HG03469 (cell line): Measurements from ENCODE around the gene COL9A3.

Experiments used
- ATAC-seq: cut with Tn5 transposase; IDR thresholded peaks from one replicate; pipeline ENCODE4 v1.9.1; 2021; ENCODE audit warnings: mild to moderate bottlenecking, moderate library complexity, moderate number of reproducible peaks; ENCODE audit not compliant: unreplicated experiment

COL9A3 gene

DNA sequence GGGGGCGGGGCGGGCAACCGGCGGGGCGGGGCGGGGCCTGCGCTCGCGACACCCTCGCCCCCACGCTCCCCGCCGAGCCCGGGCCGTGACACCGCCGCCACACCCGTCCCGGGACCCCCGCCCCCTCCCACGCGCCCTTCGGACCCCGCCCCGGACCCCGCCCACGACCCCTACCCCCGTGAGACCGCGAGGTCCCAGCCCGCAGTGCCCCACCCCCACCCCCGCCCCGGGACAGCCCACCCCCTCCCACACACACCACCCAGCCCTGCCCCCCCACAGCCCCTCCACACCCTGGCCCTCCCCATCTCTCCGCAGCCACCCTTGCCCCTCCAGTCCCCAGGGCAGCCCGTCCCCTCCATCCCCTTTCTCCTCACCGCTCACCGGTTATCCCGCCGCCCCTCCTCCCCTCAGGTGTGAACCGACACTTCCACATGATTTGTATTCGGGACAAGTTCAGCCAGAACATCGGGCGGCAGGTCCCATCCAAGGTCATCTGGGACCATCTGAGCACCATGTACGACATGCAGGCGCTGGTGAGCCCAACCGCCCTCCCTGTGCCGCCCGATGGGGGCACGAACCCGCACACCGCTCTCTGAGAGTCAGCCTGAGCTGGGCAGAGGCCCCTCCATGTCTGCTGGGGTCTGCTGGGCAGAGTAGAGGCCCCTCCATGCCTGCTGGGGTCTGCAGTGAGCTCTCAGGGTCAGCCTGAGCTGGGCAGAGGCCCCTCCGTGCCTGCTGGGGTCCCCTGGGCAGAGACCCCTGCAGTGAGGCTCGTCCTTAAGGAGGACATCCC, 20.0 kb upstream of the COL9A3 start:
- no peak for ATAC-seq

DNA sequence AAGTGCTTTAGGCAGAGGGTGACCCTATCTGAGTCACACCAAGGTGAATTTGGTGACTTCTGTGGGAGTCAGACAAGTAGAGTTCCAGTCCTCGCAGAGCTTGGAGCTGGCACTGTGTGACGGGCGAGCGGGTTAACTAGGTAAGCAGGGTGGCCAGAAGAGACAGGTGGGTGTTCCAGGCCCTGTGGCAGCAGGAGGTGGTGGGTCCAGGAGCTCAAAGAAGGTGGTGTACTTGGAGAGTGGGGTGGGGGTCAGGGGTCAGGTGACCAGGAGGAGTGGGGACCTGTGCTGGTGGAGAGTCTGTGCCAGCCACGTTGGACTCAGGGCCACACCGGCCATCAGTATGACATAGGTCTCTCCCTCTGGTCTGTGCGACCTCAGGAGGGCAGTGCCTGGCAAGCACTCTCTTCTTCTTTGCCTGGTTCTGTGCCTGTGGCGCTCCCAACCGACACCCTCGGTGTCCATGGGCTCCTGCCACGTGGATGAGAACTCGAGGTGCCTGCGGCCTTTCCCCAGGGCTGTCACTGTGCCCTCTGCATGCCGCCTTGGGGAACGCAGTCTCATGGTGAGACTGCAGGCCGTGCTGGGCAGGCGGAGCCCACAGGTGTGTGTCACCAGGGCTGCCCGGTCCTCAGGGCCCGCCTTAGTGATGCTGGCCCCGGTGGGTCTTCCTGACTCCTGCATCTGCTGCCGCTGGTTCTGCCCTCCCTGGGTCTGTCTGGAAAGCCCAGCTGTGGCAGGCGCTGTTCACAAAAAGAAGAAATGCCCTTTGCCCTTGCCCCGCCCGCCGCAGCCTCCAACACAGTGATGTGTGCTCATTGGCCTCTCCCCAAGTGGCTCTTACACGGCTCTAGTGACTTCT, 18.9 kb upstream of the COL9A3 start:
- no peak for ATAC-seq

DNA sequence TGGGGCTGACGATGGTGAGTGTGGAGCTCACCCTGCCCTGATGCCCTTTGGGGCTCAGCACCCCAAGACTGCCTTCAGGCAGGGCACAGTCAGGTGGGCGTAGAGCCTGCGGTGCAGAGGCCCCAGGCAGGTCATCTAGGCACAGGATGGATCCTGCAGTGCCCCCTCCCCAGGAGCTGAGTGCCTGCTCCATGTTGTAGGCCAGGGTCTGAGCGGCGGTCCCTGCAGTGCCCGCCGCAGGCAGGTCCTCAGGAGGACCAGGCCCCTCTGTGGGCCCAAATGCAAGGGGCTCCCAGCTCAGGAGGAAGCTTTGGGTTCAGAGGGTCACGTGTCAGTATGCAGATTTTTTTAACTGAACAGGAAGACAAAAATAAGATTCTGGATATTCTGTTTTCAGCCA, 17.8 kb upstream of the COL9A3 start:
- no peak for ATAC-seq

DNA sequence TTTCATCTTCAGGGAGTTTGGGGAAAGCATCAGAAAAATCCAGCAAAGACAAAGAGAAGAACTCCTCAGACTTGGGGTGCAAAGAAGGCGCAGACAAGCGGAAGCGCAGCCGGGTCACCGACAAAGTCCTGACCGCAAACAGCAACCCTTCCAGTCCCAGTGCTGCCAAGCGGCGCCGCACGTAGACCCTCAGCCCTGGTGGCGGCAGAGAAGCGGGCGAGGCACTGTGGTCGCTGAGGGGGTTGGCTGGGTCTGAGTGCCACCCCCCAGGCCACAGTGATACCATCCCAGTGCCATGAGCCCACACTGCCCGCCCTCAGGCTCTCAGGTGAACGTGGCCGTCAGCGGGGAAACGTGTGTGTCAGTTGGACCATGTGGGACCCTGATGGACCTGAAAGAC, 17.4 kb upstream of the COL9A3 start:
- ATAC-seq: no peak

DNA sequence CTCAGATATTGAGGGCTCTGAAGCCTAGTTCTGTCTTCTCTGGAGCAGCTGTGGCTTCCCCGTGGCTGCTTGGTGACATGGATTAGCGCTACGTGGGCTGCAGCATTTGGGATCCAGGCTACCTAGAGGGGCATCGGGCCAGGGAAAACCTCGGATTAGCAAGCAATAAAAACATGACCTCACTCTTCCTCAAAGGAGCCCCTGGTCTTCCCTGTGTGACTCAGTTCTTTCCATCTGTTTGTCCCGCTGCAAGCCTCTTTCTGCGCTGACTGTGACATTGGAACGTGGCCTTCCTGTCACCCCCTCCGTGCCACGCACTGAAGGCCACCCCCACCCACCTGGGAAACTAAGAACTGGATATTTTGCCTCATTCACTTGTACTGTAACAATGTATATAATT, 17.0 kb upstream of the COL9A3 start:
- no peak for ATAC-seq

DNA sequence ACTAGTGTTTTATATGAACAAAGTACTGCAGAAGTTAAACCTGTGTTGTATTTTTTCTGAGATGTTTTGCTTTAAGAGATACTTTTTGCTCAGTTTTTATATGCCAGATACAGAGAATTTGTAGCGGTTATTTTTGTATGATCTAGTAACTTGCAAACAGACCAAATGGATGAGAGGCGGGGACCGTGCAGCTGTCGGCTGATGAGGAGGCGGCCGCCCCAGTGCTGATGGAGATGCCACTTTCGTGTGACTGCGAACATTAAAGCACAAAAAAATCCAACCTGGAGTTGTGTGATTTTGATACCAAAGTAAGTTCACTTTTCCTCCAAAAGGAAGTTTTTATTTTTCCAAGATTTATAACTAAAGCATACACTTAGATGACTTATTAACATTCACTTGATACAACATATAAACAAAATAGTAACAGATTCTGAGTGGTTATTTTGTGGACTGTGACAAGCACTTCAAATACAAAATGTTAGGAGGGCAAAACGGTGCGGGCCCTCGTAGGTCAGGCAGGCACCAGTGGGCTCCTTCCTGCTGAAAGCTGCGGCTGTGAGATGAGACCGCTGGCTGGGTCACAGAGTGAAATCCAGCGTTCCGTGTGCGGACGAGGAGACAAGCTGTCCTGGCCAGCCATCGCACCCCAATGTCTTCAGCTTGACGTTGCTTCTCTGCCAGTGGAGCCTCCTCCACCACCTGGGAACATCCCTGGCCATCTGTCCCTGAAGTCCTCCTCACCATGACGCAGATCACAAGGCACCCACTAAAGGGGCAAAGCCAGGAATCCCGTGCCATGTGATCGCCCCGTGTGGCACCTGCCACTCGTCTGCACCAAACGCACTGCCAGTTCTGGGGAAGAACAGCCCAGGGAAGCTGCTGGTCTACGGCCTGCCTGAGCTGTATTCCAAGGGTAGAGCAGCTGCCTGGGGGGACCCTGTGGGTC, 16.3 kb upstream of the COL9A3 start:
- no peak for ATAC-seq

DNA sequence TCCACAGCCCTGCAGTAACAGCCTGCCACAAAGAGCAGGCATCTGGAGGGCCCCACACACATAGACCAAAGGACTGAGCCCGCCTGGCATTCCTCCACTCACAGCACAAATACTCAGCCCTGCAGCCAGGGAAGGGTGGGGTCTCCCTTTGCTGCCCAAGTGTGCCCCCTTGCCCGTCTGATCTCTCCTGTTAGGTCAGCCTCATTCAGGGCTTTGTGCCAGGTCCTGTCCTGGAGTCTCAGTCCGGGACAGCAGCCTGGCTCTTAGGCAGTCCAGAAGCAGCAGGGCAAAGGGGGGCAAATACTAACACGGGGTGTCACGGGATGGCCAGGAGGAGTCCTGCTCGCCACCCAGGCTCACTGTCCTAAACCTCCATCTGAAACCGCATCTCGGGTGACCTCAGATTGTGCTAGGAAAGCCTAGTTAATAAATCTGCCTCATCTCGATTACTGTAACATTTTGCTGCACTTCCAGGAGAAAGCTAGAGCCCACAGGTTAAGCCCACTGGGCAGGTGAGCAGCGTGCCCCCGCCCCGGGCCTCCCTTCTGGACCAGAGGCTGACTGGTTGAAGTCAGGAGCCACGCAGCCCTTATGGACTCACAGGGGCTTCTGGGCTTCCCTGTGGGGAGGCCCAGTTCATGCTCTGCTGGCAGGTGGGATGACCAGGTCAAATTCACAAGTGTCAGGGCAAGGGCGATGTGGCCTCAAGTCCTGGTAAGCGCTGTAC, 15.4 kb upstream of the COL9A3 start:
- no peak for ATAC-seq

DNA sequence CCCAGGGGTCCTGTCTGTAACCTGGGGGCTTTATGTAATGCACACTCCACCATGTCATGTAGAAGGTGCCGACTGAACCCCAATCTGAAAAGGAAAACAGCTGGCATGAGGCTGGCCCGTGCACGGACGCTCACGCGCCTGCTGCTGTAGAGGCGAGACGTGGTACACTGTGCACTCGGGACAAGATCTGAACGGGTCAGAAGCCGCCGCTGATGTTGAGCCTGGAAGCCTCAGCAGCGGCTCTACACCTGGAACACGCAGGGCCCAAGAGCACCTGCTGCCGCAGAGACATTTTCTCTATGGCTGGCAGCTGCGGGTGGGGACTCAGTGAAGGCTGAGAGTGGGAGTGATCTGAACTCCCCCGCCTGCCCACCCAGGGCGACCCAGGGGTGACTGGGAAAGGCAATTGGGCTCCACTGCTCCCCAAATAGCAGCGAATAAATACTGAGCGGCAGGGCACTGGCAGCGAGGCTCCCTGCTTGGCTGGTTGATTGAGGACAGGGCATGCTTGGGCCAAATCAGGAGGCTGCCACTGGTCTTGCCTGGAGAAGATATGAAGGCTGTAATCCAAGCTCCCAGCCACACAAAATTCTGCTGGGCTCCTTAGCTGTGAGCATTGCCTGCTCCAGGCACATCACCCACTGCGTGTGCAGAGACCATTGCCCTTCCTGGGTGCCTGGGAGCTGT, 14.7 kb upstream of the COL9A3 start:
- no peak for ATAC-seq

DNA sequence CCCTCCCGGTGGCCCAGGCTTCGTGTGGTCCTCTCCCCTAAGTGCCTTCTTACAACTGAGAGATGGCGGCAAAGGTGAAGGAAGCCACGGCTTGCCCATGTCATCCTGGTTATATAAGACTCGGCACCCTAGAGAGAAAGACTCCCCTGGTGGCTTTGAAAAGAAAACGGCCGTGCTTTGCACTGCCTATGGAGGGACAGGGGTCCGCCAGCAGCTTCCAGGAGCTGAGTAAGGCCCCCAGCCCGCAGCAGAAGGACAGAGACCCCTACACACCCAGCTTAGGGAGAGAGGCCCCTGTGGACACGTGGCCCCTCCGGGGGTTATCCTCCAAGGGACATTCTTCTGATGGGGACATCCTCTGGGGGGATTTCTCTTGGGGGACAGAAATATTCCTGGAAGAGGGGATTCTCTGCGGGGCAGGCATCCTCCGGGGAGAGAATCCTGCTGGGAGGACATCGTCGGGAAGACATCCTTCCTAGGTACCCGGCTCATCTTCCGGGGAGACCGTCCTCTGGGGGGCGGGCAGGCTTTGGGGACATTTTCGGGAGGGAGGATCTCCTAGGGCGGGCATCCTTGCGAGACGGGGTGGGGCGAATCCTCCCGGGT, 12.7 kb upstream of the COL9A3 start:
- no peak for ATAC-seq

DNA sequence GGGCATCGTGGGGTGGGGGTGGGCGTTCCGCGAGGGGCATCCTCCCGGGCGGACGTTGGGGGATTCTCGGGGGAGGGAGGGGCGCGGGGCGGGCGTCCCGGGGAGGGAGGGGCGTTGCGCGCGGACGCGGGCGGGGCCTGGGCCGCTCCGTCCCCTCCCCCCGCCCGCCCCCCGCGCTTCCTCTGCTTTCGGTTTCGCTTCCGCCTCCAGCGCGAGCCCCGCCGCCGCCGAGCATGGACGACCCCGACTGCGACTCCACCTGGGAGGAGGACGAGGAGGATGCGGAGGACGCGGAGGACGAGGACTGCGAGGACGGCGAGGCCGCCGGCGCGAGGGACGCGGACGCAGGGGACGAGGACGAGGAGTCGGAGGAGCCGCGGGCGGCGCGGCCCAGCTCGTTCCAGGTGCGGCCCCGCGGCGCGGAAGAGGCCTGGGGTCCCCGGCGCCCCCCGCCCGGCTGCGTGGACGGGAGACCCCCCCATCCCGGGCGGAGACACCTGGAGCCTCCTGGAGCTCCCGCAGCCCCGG, 12.2 kb upstream of the COL9A3 start, which contains the start of gene OGFR:
TSS of gene OGFR (plus strand) at position 209 of the 528 bp plus-strand sequence. CDS start at position 234, 25 bp downstream.
- no peak for ATAC-seq

DNA sequence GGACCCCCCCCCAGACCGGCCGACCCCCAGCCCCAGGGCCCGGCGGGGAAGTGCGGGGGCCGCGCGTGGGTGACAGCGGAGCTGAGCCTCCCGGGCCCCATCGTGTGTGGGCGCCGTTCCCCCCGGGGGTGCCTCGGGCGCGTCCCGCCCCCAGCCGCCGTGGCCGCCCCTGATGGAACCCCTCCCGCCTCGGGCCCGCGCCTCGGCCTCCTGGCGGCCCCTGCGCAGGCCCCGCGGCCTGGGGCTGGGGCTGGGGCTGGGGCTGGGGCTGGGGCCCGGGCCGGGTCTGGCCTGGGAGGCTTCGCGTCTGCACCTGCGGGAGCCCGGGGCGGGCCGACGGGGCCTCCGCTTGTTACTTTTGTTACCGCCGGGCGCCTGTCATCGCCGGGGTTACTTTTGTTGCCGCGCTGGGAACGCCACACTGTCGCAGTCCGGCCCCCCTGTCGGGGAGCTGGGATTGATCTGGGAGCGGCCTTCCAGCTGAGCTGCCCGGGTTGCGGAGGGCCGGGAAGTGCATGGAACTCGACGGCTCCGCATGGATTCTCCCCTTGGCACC, 11.6 kb upstream of the COL9A3 start:
- no peak for ATAC-seq

DNA sequence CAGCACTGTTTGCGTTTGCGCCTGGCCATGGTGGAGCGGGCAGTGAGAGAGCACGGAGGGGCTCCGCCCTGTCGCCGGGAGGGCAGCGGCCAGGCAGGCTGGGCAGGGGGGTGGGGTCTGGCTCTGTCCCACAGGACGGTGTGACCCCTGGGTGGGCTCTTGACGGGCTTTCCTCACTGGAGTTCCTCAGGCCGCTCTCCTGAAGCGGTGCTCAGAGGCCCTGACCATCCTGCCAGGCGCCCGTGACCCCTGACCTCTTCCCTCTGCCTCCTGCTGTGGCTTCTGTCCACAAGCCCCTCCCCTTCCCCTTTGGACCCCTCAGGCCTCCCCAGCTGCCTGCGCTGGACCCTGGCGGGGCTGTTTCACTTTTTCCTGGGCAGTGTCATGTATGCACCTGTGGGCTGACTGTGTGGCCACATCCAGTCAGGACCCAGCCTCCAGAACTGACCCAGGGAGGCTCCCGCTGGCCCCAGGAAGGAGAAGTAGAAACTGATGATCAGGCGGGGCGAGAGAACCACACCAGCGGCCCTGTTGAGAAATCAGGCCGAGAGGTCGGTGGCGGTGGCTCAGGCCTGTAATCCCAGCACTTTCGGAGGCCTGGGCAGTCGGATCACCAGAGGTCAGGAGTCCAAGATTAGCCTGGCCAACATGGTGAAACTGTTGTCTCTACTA, 11.0 kb upstream of the COL9A3 start:
- no peak for ATAC-seq

DNA sequence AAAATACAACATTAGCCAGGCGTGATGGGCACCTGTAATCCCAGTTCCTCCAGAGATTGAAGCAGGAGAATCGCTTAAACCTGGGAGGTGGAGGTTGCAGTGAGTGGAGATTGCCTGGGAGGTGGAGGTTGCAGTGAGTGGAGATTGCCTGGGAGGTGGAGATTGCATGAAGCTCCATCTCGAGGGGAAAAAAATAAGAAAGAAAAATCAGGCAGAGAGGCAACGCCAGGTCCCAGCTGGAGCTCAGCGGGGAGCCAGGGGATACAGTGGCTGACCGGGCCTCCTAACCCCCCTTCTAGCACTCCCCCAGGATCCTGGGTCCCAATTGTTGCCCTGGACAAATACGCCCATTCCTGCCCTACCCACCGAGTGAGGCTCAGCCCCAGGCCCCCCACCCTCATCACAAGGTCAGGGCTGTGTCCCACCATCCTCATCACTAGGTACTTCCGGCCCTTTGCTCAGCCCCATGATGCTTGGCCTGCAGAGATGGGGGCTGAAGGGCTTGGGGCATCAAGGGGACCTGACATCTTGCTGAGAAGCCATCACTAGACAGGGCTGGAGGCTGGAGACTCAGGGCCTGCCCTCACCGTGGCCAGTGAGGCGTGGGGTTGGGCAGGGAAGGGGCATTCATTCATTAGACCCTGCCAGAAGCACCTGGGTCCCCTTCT, 10.3 kb upstream of the COL9A3 start:
- ATAC-seq: no peak

DNA sequence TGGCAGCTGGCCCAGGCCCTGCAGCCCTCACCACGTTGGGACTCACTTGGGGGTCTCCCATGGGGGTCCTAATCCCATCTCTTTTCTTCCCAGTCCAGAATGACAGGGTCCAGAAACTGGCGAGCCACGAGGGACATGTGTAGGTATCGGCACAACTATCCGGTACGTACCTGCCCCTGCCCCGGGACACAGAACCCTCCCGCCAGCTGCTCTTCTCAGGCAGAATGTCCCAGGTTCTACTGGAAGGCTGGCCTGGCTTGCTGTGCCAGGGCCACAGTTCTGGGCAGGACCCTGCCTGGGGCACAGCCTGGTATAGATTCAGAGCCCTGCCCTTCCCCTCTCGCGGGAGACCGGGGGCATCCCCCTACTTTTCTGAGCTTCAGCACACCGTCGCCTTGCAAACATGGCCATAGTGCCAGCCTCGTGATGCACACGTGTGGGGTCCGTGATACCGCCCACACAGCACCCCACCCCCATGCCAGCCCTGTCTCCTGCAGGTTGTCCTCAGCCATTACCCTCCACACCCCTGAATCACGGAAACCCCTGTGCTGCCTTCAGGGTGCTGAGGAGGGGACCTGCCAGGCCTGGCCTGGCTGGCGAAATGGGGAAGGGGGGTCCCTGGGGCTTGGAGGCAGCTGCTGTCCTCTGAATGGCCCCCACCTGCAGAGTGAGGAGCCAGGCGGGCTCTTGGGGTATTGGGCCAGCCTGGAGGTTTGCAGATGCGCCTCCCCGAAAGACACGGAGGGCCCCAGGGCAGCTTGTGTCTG, 9.2 kb upstream of the COL9A3 start:
- ATAC-seq: no peak

DNA sequence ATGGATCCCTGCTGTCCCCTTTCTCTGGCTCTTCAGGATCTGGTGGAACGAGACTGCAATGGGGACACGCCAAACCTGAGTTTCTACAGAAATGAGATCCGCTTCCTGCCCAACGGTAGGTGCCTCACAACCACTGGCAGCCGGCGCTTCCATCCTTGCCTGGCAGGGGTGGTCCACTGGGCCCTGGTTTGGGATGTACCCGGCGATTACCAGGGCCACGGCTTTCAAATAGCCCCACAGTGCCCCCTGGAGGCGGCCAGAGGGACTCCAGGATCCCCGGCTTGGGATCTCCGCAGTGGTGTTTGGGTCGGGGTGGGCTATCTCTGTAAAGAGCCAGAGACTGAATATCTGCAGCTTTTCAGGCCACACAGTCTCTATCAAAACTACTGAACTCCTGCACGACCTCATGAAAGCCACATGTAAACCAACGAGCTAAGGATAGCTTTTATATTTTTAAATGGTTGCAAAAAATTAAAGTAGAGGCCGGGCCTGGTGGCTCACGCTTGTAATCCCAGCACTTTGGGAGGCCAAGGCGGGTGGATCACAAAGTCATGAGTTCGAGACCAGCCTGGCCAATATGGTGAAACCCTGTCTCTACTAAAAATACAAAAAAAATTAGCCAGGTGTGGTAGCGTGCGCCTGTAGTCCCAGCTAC, 8.5 kb upstream of the COL9A3 start:
- ATAC-seq: no peak
